ENCODE measurements around the gene DYDC2. TPM values are rescaled to one million over a fixed set of nuclear protein-coding genes. Genes with fewer than 3 reads are reported as not detected.
"Not testable (repeated sequence)": the region's sequence is repeated elsewhere in the genome, so short reads cannot be mapped to it uniquely, and the experiment has no call there.

DYDC2 gene
- total and polyA plus RNA-seq, 4 experiments from 2014 or later: not detected

DNA sequence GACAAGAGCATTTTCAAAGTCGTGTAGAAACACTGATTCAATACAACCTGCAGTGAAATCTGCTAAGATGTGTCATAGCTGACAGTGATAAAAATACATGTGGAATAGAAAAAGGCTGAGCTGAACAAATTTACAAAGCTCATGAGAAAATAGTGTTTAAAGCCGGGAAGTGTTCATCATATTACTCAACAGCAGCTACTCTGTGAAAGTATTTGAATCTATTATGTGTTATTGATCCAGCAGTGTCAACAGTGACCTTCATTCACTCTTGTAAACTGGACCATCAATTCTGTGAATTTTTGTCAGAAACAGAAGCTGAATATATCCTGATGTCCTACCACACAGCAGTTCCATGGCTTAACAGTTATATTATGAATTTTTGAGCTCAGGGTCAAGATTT, 11.7 kb upstream of the DYDC2 start:
- Histone ChIP-seq H3K4me1 (ENCODE audit: insufficient read depth, low read length) (no peaks in the 10 kb centered on the region), H3K9me3 (ENCODE audit: control insufficient read depth in 1 of 2, low read length in 2 of 2) (no peaks in the 10 kb centered on the region), H3K27ac (ENCODE audit: low read depth, low read length) (no peak overlapping the region), H3K4me3 (ENCODE audit: low read length in 2 of 2) (no peak overlapping the region), H3K36me3 (ENCODE audit: insufficient read depth, low read length) (no peaks in the 10 kb centered on the region), H3K27me3 (ENCODE audit: insufficient read depth, low read length) (no peaks in the 10 kb centered on the region)
- H3K27ac Mint-ChIP-seq: no peak overlapping the region
- H3K9me3 Mint-ChIP-seq: no peaks in the 10 kb centered on the region
- ChIA-PET CTCF (ENCODE audit: partially characterized antibody) (no interaction called here), POLR2A (ENCODE audit: partially characterized antibody) (no interaction called here)
- H3K27me3 Mint-ChIP-seq: peaks cover 0 to under 1% of the 10 kb centered on the region in 2 donors
- H3K4me3 Mint-ChIP-seq: no peak overlapping the region
- H3K4me1 Mint-ChIP-seq: no peaks in the 10 kb centered on the region
- intact Hi-C loops (cut with micrococcal nuclease): no loop called here
- H3K36me3 Mint-ChIP-seq: no peaks in the 10 kb centered on the region
- no peak for DNase-seq

DNA sequence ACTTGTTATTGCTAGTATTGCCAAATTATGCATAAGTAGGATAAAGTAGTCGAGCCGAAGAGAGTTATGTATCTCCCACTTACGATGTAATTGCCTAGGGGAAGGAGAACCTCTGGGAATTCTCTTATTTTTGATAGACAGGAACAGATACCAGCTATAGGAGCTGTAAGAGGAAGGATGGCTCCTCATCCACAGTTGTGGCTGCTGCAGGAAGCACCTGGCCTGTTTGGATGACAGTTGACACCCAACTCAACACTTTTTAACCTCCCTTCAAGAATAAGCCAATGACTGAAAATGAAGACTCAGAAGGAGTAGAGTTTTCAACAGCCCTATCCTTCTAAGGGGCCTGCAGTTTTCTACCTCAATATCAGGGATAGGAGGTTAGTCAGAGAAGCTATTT, 6.3 kb upstream of the DYDC2 start:
- POLR2A ChIA-PET (ENCODE audit: partially characterized antibody): no interaction called here

GRCh38 chr10:80351220-80351619, 5.4 kb upstream of the DYDC2 start:
- Mint-ChIP-seq H3K36me3 (no peaks in the 10 kb centered on the region), H3K4me1 (peaks cover 0 to 9% (median 4%) of the 10 kb centered on the region in 4 donors), H3K4me3 (no peak overlapping the region), H3K27me3 (peaks cover 25 to 31% of the 10 kb centered on the region in 2 donors), H3K27ac (peak overlapping the region in 1 of 7 donors; percentile 48), H3K9me3 (no peaks in the 10 kb centered on the region)
- no peak for DNase-seq
- Histone ChIP-seq H3K36me3 (ENCODE audit: insufficient read depth, low read length) (no peaks in the 10 kb centered on the region), H3K4me3 (ENCODE audit: low read length in 2 of 2) (no peak overlapping the region), H3K27me3 (ENCODE audit: insufficient read depth, low read length) (no peaks in the 10 kb centered on the region), H3K27ac (ENCODE audit: low read depth, low read length) (no peak overlapping the region), H3K9me3 (ENCODE audit: control insufficient read depth in 1 of 2, low read length in 2 of 2) (no peaks in the 10 kb centered on the region), H3K4me1 (ENCODE audit: insufficient read depth, low read length) (no peaks in the 10 kb centered on the region)
- intact Hi-C loops (cut with micrococcal nuclease): no loop called here
- POLR2A ChIA-PET (ENCODE audit: partially characterized antibody): no interaction called here
- CTCF ChIA-PET (ENCODE audit: partially characterized antibody): interaction anchor here (1.0 kb wide), 1 partner anchor 27 kb away, joined by 3 read pairs; no protein-coding TSS in a partner anchor

More for the DNA sequence above, 6.3 kb upstream of the DYDC2 start:
- Histone ChIP-seq H3K9me3 (ENCODE audit: control insufficient read depth in 1 of 2, low read length in 2 of 2) (no peaks in the 10 kb centered on the region), H3K27ac (ENCODE audit: low read depth, low read length) (no peak overlapping the region), H3K4me1 (ENCODE audit: insufficient read depth, low read length) (no peaks in the 10 kb centered on the region), H3K36me3 (ENCODE audit: insufficient read depth, low read length) (no peaks in the 10 kb centered on the region), H3K27me3 (ENCODE audit: insufficient read depth, low read length) (no peaks in the 10 kb centered on the region), H3K4me3 (ENCODE audit: low read length in 2 of 2) (no peak overlapping the region)
- DNase-seq: no peak
- Mint-ChIP-seq H3K27me3 (peaks cover 20 to 21% of the 10 kb centered on the region in 2 donors), H3K4me1 (peaks cover 0 to under 1% (median 0%) of the 10 kb centered on the region in 4 donors), H3K36me3 (no peaks in the 10 kb centered on the region), H3K9me3 (no peaks in the 10 kb centered on the region), H3K4me3 (no peak overlapping the region), H3K27ac (no peak overlapping the region)
- intact Hi-C loops (cut with micrococcal nuclease): no loop called here
- CTCF ChIA-PET (ENCODE audit: partially characterized antibody): interaction anchor here (1.0 kb wide), 1 partner anchor 28 kb away, joined by 3 read pairs; no protein-coding TSS in a partner anchor

DNA sequence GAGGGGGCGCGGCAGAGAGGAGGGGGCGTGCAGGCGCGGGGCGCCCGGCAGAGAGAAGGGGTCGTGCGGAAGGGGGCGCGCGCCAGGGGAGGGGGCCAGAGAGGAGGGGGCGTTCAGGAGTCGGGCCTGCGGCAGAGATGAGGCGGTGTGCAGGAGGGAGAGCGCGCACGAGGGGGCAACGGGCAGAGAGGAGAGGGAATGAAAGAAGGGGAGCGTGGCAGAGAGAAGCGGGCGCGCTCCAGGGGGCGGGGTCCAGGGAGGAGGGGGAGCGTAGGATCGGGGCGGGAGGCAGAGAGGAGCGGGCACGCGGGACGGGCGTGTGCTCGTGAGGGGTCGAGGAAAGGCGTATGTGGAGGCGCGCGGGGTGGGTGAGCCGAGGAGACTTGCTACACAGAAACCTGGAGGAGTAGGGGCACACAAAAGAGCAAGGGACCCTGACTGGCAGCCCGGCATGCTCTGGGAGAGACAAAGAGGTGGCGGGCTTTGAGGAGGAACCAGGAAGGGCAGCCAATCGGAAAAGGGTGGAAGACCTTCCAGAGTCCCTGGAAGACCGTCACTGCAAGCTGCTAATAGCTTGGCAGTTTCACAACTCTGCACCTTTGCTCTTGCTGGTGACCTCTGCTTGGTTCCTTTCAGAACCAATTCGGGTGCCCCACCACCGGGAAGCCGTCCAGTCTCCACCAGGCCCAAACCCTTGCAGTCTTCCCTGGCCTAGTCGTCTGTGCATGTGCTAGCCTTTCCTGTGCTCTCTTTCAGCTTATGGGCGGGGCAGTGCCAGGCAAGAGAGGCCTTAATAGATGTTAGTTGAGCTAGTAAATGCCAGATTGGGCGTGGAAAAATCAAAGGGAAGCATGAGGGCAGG, 639 bp downstream of the DYDC2 start:
- no peak for DNase-seq
- no peaks in the 10 kb centered on the region for H3K27me3 ChIP-seq (ENCODE audit: insufficient read depth, low read length)
- Mint-ChIP-seq H3K27me3 (peaks cover 27 to 34% of the 10 kb centered on the region in 2 donors), H3K27ac (peak overlapping the region in 1 of 7 donors; percentile 53), H3K4me1 (peaks cover 0 to 21% (median 5%) of the 10 kb centered on the region in 4 donors), H3K4me3 (peak overlapping the region; percentile 41 to 84 (median 70)), H3K9me3 (no peaks in the 10 kb centered on the region), H3K36me3 (no peaks in the 10 kb centered on the region)
- no peaks in the 10 kb centered on the region for H3K9me3 ChIP-seq (ENCODE audit: control insufficient read depth in 1 of 2, low read length in 2 of 2)
- CTCF ChIA-PET (ENCODE audit: partially characterized antibody): no interaction called here
- intact Hi-C loops (cut with micrococcal nuclease): no loop called here
- no peaks in the 10 kb centered on the region for H3K4me1 ChIP-seq (ENCODE audit: insufficient read depth, low read length)
- no peaks in the 10 kb centered on the region for H3K36me3 ChIP-seq (ENCODE audit: insufficient read depth, low read length)
- POLR2A ChIA-PET (ENCODE audit: partially characterized antibody): no interaction called here
- H3K27ac ChIP-seq (ENCODE audit: low read depth, low read length): no peak overlapping the region
- H3K4me3 ChIP-seq (ENCODE audit: low read length in 2 of 2): no peak overlapping the region

- Mint-ChIP-seq H3K4me3 (peak overlapping the region in 3 of 8 donors; percentile 26 to 55 (median 36)), H3K27ac (peak overlapping the region in 1 of 7 donors; percentile 53), H3K9me3 (no peaks in the 10 kb centered on the region), H3K36me3 (no peaks in the 10 kb centered on the region), H3K27me3 (peaks cover 24 to 29% of the 10 kb centered on the region in 2 donors), H3K4me1 (peaks cover 0 to 21% (median 5%) of the 10 kb centered on the region in 4 donors)
- no peaks in the 10 kb centered on the region for H3K27me3 ChIP-seq (ENCODE audit: insufficient read depth, low read length)
- no peaks in the 10 kb centered on the region for H3K36me3 ChIP-seq (ENCODE audit: insufficient read depth, low read length)
- H3K4me1 ChIP-seq (ENCODE audit: insufficient read depth, low read length): no peaks in the 10 kb centered on the region
- no peak overlapping the region for H3K4me3 ChIP-seq (ENCODE audit: low read length in 2 of 2)
- intact Hi-C loops (cut with micrococcal nuclease): no loop called here
- DNase-seq: no peak
- ChIA-PET POLR2A (ENCODE audit: partially characterized antibody) (no interaction called here), CTCF (ENCODE audit: partially characterized antibody) (no interaction called here)
- H3K27ac ChIP-seq (ENCODE audit: low read depth, low read length): no peak overlapping the region
- no peaks in the 10 kb centered on the region for H3K9me3 ChIP-seq (ENCODE audit: control insufficient read depth in 1 of 2, low read length in 2 of 2)
Observed at GRCh38 chr10:80357851-80358125, 1.2 kb downstream of the DYDC2 start.

DNA sequence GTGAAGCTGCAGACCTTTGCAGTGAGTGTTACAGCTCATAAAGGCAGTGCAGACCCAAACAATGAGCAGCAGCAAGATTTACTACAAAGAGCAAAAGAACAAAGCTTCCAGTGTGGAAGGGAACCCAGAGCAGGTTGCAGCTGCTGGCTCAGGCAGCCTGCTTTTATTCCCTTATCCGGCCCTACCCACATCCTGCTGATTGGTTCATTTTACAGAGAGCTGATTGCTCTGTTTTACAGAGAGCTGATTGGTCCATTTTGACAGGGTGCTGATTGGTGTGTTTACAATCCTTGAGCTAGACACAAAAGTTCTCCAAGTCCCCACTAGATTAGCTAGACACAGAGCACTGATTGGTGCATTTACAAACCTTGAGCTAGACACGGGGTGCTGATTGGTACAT, 2.3 kb downstream of the DYDC2 start:
- H3K9me3 Mint-ChIP-seq; H3K27me3 ChIP-seq (ENCODE audit: insufficient read depth, low read length); DNase-seq; H3K4me3 Mint-ChIP-seq; H3K4me3 ChIP-seq (ENCODE audit: low read length in 2 of 2); H3K4me1 ChIP-seq (ENCODE audit: insufficient read depth, low read length); POLR2A ChIA-PET (ENCODE audit: partially characterized antibody); H3K27ac ChIP-seq (ENCODE audit: low read depth, low read length); CTCF ChIA-PET (ENCODE audit: partially characterized antibody); H3K36me3 ChIP-seq (ENCODE audit: insufficient read depth, low read length); intact Hi-C loops (cut with micrococcal nuclease); H3K36me3 Mint-ChIP-seq; H3K9me3 ChIP-seq (ENCODE audit: control insufficient read depth in 1 of 2, low read length in 2 of 2): not testable (repeated sequence)
- H3K4me1 Mint-ChIP-seq: peaks cover 0 to 21% (median 5%) of the 10 kb centered on the region in 4 donors
- H3K27ac Mint-ChIP-seq: peak overlapping the region in 1 of 7 donors; percentile 69
- H3K27me3 Mint-ChIP-seq: peaks cover 23 to 26% of the 10 kb centered on the region in 2 donors

DNA sequence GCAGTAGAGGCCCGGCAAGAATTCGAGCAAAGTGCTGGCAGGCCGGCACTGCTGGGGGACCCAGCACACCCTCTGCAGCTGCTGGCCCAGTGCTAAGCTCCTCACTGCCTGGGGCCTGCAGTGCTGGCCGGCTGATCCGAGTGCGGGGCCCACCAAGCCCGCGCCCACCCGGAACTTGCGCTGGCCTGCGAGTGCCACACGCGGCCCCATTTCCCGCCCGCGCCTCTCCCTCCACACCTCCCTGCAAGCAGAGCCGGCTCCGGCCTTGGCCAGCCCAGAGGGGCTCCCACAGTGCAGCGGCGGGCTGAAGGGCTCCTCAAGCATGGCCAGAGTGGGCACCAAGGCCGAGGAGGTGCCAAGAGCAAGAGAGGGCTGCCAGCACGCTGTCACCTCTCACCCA, 3.1 kb downstream of the DYDC2 start:
- DNase-seq: no peak
- Histone ChIP-seq H3K4me3 (ENCODE audit: low read length in 2 of 2) (no peak overlapping the region), H3K27me3 (ENCODE audit: insufficient read depth, low read length) (no peaks in the 10 kb centered on the region), H3K9me3 (ENCODE audit: control insufficient read depth in 1 of 2, low read length in 2 of 2) (no peaks in the 10 kb centered on the region), H3K4me1 (ENCODE audit: insufficient read depth, low read length) (no peaks in the 10 kb centered on the region), H3K36me3 (ENCODE audit: insufficient read depth, low read length) (no peaks in the 10 kb centered on the region), H3K27ac (ENCODE audit: low read depth, low read length) (no peak overlapping the region)
- intact Hi-C loops (cut with micrococcal nuclease): no loop called here
- ChIA-PET POLR2A (ENCODE audit: partially characterized antibody) (no interaction called here), CTCF (ENCODE audit: partially characterized antibody) (no interaction called here)
- H3K27me3 Mint-ChIP-seq: peaks cover 23 to 26% of the 10 kb centered on the region in 2 donors
- H3K4me3 Mint-ChIP-seq: no peak overlapping the region
- H3K4me1 Mint-ChIP-seq: peaks cover 0 to 21% (median 5%) of the 10 kb centered on the region in 4 donors
- no peaks in the 10 kb centered on the region for H3K36me3 Mint-ChIP-seq
- H3K27ac Mint-ChIP-seq: no peak overlapping the region
- H3K9me3 Mint-ChIP-seq: no peaks in the 10 kb centered on the region
